Measurements from ENCODE around the gene COPZ2.

COPZ2 gene

DNA sequence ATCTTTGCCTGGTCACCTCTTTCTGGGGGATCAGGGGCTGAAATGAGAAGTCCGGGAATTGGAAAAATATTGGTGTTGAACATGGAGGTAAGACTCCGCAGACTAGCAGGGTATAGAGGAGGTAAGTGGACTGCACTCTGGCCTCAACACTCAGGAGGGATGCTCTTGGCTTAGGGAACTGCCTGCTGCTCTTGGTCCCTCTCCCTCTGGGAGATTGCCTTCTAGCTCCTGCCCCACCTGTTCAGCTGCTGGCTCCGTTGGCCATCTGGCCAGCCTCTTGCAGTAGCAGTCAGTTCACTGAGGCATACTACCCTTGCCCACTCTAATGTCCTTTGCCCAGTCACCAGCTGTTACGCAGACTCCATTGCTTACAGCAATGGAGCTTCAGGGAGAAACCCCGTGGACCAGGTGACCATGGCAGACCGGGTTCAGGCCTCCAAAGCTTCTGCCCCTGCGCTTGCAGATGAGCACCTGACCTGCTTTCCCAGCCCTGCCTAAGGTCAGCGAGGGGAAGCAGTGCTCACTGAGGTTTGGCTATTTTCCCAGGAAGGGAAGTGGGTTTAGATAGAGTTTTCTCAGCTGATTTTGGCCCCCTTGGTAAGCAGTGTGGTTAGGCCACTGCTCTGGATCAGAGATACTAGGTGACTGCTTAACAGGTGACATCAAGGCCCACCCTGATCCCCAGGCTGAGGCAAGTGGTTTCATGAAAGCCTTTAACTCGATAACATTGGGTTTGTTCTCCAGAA is 54.8 kb downstream of the COPZ2 start:
- DNase-seq: peak in 2 of 3 donors; percentile 37 to 46

DNA sequence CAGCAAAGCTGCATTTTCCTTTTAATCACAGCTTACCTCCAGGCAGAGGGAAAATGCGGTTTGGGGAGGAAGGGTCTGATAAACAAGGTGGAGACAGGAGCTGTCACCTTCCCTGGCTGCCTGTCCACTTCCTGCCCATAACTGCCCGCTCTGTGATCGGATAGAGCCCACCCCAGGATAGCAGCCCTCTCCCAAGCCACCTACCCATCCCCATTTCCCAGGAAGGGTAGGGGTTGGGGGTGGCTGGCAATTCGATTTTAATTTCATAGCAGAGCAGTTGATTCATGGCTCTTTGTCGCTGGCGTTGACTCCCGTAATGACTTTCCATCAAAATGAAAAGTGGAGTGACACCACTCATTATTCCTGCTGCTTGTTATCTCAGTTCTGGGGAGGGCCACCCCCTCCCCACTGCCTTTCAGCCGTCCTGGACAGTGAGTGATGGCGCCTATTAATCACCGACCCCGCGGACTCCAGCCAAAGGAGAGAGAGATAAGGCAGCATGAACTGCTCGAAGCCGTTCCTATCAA is 55.4 kb downstream of the COPZ2 start:
- DNase-seq: no peak

DNA sequence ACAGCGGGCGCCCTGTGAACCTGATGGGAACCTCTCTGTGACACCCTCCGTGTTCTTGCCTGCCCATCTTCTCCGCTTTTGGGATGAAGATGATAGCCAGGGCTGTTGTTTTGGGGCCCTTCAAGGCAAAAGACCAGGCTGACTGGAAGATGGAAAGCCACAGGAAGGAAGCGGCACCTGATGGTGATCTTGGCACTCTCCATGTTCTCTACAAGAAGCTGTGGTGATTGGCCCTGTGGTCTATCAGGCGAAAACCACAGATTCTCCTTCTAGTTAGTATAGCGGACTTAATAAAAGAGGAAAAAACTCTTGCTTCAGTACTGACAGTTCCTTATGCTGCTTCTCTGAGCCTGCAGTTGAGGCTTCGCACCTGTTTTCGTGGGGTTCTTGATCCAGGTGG is 56.1 kb downstream of the COPZ2 start:
- DNase-seq: no peak

DNA sequence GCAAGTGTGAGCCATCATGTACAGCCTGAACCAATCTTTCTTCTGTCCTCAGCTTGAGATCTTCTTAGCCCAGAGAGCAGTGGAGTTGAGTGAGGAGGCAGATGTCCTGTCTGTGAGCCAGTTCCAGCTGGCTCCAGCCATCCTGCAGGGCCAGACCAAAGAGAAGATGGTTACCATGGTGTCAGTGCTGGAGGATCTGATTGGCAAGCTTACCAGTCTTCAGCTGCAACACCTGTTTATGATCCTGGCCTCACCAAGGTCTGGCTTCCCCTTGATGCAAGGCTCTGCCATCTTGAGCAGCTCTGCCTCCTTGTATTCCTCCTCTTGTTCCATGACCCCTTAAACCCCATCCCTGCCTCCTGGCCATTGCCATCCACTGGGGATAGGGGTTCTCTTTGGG is 57.1 kb downstream of the COPZ2 start:
- no peak for DNase-seq

DNA sequence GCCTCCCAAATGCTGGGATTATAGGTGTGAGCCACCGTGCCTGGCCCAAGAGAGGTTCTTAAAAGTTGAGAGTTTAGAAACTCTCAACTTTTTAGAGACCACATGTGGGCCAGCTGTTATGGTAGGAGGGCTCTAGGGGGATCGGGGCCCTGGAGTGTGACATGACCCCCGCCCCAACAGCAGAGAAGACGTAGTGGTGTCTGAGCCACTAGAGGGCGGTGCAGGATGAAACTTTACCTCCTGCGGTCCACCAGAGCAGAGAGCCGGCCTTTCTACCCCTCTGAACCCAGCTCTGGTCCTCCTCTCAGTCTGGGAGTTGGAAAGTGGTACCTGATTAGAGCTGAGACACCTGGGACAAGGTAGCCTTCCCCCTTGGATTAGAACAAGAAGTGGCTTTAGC is 59.3 kb downstream of the COPZ2 start:
- DNase-seq: peak; percentile 72 to 84 (median 81)
